ENCODE measurements around the gene KMT2E. TPM values are rescaled to one million over a fixed set of nuclear protein-coding genes. Genes with fewer than 3 reads are reported as not detected.
A peak's percentile ranks its signal among the peaks of the same experiment; 100 is the strongest.

KMT2E gene
- total and polyA plus RNA-seq, 11 donors, result 17.0 to 59.5 (median 44.3) TPM

GRCh38 chr7:105021967-105022366 is 8.0 kb downstream of the KMT2E start:
- Histone ChIP-seq H3K4me1 (peaks cover 9 to 100% (median 88%) of the 10 kb centered on the region in 12 donors), H3K27me3 (no peaks in the 10 kb centered on the region), H3K36me3 (no peaks in the 10 kb centered on the region), H3K27ac (peak overlapping the region in 1 of 12 donors; percentile 19), H3K9me3 (no peaks in the 10 kb centered on the region), H3K4me3 (no peak overlapping the region)
- no peak for DNase-seq
- TF ChIP-seq CTCF (IDR thresholded peaks at IDR 0.05) (no peak), POLR2A (IDR thresholded peaks at IDR 0.05) (no peak)
- intact Hi-C loops (cut with DNase I), result no loop called here
- WGBS, 4 donors, result 60 to 79% (median 71%) methylated on average over 3 of the region's 3 CpGs
- ATAC-seq, result no peak

- H3K36me3 ChIP-seq, result no peaks in the 10 kb centered on the region
- H3K9me3 ChIP-seq, result no peaks in the 10 kb centered on the region
- DNase-seq (no peak), ATAC-seq (no peak)
- H3K4me1 ChIP-seq, result peaks cover 9 to 100% (median 91%) of the 10 kb centered on the region in 12 donors
- H3K27me3 ChIP-seq, result no peaks in the 10 kb centered on the region
- TF ChIP-seq POLR2A (IDR thresholded peaks at IDR 0.05) (no peak), CTCF (IDR thresholded peaks at IDR 0.05) (no peak)
- H3K27ac ChIP-seq, result peak overlapping the region in 1 of 12 donors; percentile 3
- peak overlapping the region in 1 of 12 donors; percentile 1 for H3K4me3 ChIP-seq
- WGBS, 4 donors, result 65 to 71% (median 69%) methylated on average over 4 of the region's 4 CpGs
- intact Hi-C loops (cut with DNase I), result no loop called here
These were observed 8.5 kb downstream of the KMT2E start for GRCh38 chr7:105022458-105022857.

DNA sequence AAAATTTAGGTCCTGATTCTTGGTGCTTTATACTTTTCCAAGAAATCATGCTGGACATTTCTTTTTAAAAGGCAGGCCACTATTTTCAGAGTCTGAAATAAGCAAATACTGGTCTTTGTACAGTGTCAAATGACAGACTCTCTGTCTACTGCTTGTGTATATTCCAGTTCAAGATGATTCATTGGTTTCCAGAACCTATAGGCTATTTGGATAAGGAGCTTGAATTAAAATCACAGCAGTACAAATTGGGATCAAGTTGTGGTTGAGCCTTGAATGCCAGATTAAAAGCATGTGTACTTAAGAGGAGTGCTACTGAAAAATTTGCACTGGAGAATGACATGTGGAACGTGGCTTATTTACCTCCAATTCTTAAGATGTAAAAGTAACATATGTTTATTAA is 10.7 kb downstream of the KMT2E start:
- Histone ChIP-seq H3K4me3 (no peak overlapping the region), H3K36me3 (no peaks in the 10 kb centered on the region), H3K9me3 (no peaks in the 10 kb centered on the region), H3K27ac (peak overlapping the region in 2 of 12 donors; percentile 3 to 38), H3K27me3 (no peaks in the 10 kb centered on the region), H3K4me1 (peaks cover 9 to 98% (median 91%) of the 10 kb centered on the region in 12 donors)
- no peak for DNase-seq
- 20 to 40% (median 35%) methylated on average over 1 of the region's 1 CpG for WGBS, 4 donors
- TF ChIP-seq POLR2A (IDR thresholded peaks at IDR 0.05) (no peak), CTCF (IDR thresholded peaks at IDR 0.05) (no peak)
- intact Hi-C loops (cut with DNase I), result no loop called here
- peak in 1 of 4 donors; percentile 20 for ATAC-seq

DNA sequence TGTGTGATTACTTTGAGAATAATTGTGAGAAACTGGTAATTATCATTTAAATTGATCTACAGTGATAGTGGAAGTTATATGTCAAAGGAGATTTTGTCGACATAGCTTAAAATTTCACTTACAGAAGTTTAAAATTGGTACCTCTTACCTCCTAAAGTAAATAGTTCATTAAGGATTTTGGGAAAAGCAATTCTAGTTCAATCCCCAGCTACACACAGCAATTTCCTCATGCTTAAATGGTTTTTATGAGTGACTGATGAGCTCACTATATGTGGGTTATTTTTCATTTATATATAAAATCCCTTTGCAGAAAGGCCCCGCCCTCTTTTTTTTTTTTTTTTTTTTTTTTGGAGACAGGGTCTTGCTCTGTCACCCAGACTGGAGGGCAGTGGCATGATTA is 12.7 kb downstream of the KMT2E start:
- no peaks in the 10 kb centered on the region for H3K9me3 ChIP-seq
- H3K4me3 ChIP-seq, result no peak overlapping the region
- no peaks in the 10 kb centered on the region for H3K27me3 ChIP-seq
- peaks cover 9 to 97% (median 87%) of the 10 kb centered on the region in 12 donors for H3K4me1 ChIP-seq
- WGBS, 4 donors, result 86 to 95% (median 92%) methylated on average over 2 of the region's 2 CpGs
- no peak for TF ChIP-seq CTCF (IDR thresholded peaks at IDR 0.05)
- no peak for TF ChIP-seq POLR2A (IDR thresholded peaks at IDR 0.05)
- intact Hi-C loops (cut with DNase I), result no loop called here
- no peaks in the 10 kb centered on the region for H3K36me3 ChIP-seq
- ATAC-seq (no peak), DNase-seq (no peak)
- H3K27ac ChIP-seq, result no peak overlapping the region
